Measurements from ENCODE around the gene FAAP100. TPM values are rescaled to one million over a fixed set of nuclear protein-coding genes. Genes with fewer than 3 reads are reported as not detected.
A peak's percentile ranks its signal among the peaks of the same experiment; 100 is the strongest.

Gene FAAP100
- total RNA-seq, 2 donors from 2014 or later = 11.6 to 15.7 TPM

DNA sequence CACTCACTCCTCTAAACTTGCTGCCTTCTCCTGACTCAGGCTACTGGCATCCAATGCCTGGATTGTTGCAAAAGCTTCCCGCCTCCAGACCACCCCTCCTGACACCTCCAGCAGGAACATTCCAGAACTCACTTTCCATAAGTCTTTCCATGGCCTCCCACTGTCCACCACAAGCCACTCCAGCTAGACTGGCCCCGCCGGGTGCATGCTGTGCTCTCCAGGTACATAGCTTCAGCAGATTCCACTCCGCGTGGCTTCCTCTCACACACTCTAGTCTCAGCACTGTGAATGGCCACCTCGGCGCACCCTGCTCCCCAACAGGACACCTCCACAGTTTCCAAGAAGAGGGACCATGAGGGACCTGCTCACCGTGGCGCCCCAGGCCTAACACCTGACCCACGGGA, 25.9 kb upstream of the FAAP100 start:
- no peak for DNase-seq
- intact Hi-C loops (cut with DNase I) = no loop called here
- ATAC-seq = peak in 1 of 2 donors; percentile 11

DNA sequence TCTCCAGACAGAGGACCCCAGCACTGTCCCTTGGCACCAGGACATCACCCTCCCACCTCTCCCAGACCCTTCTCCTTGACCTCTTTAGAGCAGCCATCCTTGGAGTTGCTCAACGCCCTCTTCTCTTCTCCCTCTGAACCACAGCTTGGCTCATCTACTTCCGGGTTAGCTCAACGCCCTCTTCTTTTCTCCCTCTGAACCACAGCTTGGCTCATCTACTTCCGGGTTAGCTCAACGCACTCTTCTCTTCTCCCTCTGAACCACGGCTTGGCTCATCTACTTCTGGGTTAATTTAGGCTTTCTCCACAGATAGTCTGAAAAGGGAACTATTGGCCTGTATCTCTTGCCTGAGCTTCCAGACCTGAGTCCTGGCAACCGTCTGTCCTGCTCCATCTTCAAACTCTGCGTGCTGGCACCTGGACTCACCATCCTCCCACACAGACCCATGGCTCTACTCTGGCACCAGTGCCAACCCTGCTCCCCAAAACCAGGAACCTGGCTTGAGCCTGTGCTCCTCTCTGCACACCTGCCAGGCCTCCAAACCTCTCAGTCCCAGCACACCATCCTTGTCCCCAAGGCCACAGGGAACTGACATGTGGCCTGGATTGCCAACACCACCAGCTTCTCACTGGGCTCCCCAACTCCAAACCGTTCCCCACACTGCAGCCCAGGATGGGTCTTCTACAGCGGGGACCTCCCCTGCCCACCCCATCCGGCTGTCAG, 25.3 kb upstream of the FAAP100 start:
- DNase-seq (no peak), ATAC-seq (peak in 1 of 2 donors; percentile 7)

GRCh38 chr17:81576621-81577277, 24.6 kb upstream of the FAAP100 start:
- intact Hi-C loops (cut with DNase I) = no loop called here
- no peak for DNase-seq
- ATAC-seq = peak in 1 of 2 donors; percentile 55

More for the DNA sequence above, 25.3 kb upstream of the FAAP100 start:
- intact Hi-C loops (cut with DNase I) = no loop called here

- intact Hi-C loops (cut with DNase I) = no loop called here
- no peak for ATAC-seq
Measured at GRCh38 chr17:81575836-81576235, 23.7 kb upstream of the FAAP100 start.

GRCh38 chr17:81574643-81574956, 22.4 kb upstream of the FAAP100 start:
- intact Hi-C loops (cut with DNase I) = no loop called here
- DNase-seq (no peak), ATAC-seq (peak in 1 of 2 donors; percentile 12)

More at GRCh38 chr17:81575836-81576235, 23.7 kb upstream of the FAAP100 start:
- DNase-seq = no peak

DNA sequence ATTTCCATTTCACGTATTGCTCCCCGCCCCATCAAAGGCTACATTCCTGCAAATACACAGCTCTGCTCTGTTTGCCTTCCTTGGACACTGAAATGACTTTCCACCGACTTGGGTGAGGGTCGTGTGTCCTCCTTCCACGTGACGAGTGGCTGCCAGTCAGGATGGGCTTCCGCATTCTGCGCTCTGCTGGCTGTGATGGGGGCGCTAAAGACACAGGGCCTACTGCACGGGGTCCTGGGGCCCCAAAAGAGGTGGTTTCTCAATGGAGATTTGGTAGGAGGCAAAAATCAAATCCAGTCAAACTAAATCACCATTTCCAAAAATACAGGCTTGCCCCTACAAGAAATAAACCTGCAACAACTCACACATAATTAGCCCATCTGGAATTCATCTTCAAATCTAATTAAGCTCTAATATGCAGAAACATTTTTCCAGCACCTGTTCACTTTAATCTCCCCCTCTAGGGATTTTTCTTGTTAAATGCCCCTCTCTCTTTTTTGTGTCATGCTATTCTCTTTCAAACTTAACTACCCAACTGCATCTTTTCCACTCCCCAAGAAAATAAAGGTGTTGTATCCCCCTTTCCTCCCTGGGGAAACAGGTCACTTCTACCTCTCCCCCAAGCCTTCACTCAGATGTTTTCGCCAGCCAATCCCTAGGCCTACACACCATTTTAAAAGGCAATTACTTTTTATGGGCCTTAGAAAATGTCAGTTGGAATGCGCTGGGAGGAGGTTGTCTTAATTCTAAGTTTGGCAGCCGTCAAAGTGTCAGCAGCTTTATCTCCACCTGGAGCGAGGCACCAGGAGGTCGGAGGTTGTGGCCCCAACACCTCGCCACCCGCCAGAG, 21.9 kb upstream of the FAAP100 start:
- intact Hi-C loops (cut with DNase I) = no loop called here
- DNase-seq (no peak), ATAC-seq (peak in 1 of 2 donors; percentile 16)

- ATAC-seq (no peak), DNase-seq (no peak)
- intact Hi-C loops (cut with DNase I) = no loop called here
Measured at GRCh38 chr17:81572563-81573168, 20.5 kb upstream of the FAAP100 start.

GRCh38 chr17:81570964-81571363, 18.8 kb upstream of the FAAP100 start:
- ATAC-seq (no peak), DNase-seq (no peak)
- intact Hi-C loops (cut with DNase I) = no loop called here

DNA sequence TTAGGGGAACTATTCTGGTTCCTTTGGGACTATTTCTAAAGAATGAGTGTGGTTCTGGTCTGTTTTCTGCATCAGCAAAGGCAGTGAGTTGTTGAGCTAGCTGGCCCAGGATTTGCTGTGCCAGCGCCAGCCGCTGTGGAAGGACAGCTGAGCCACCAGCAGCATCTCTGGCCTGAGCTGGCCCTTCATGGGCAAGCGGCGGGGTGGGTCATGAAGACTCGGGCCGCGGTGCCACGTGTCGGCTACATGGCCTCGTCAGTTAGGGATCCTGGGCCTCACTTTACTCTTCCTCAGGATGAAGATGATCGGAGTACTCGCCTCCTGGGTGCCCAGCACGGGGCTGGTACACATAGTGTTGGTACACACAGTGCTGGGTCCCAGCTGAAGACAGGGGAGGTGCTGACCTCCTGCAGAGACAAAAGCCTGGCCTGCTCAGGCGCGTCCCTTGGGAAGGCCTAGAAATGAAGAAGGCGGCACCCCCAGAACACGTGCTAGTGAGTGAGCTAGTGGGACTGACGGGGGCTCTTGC, 17.9 kb upstream of the FAAP100 start:
- DNase-seq = no peak
- intact Hi-C loops (cut with DNase I) = no loop called here
- ATAC-seq = no peak

GRCh38 chr17:81568416-81568815, 16.3 kb upstream of the FAAP100 start:
- no peak for DNase-seq
- intact Hi-C loops (cut with DNase I) = no loop called here
- ATAC-seq = no peak

DNA sequence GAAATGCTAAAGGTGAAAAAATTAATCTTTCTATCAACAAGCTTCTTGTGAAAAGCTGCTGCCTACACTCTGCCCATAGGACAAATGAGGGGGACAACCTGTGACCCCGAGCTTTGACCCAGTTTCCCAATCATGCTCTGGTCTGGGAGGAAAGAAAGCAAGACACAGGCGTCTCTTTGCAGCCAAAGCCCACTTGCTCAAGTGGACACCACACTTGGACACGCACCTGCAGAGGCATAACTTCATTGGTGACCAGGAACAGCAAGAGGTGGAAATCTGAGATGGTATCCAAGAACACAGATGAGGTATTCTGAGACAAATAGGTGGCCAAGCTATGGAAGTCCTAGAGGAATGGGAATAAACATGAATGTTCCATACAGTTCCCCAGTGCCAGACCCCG, 15.0 kb upstream of the FAAP100 start:
- intact Hi-C loops (cut with DNase I) = no loop called here
- DNase-seq (no peak), ATAC-seq (no peak)

- peak; percentile 82 to 91 for ATAC-seq
- intact Hi-C loops (cut with DNase I) = no loop called here
- DNase-seq = peak; percentile 75
Measured at GRCh38 chr17:81566461-81567126, 14.4 kb upstream of the FAAP100 start.

- DNase-seq (no peak), ATAC-seq (no peak)
- intact Hi-C loops (cut with DNase I) = no loop called here
Measured at GRCh38 chr17:81565231-81565630, 13.1 kb upstream of the FAAP100 start.

DNA sequence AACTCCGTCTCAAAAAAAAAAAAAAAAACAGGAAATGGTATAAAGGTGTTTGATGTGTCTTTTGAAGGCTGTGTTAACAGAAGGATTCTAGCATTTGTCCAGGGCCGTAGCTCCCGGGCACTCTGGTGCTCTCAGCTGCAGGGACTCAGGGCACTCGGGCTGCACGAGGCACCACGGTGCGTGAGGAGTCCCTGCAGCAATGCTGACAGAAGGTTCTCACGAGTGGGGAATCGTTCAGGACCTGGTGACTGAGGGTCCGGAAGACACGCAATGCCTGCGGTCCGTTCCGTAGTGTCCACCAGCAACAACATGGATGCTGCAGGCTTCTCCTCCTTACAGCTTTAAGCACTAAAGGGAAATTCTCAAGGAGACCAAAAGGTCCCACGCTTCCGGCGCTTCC, 12.6 kb upstream of the FAAP100 start:
- DNase-seq (no peak), ATAC-seq (no peak)
- intact Hi-C loops (cut with DNase I) = no loop called here

DNA sequence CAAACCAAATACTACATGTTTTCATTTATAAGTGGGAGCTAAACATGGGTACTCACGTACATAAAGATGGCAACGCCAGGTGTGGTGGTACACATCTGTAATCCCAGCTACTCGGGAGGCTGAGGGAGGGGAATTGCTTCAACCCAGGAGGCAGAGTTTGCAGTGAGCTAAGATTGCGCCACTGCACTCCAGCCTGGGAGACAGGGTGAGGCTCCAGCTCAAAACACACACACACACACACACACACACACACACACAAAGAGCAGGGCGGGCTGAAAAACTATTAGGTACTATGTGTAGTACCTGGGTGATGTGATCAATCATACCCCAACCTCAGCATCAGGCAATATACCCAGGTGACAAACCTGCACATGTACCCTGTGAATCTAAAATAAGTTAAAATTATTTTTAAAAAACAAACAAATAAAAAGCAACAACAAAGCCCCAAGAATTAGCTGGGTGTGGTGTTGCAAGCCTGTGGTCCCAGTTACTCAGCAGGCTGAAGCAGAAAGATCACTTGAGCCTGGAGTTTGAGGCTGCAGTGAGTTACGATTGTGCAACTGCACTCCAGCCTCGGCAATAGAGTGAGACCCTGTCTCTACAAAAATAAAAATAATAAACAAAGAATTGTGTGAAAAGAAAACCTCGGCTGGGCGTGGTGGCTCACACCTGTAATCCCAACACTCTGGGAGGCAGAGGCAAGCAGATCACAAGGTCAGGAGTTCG, 11.9 kb upstream of the FAAP100 start:
- ATAC-seq (no peak), DNase-seq (no peak)
- intact Hi-C loops (cut with DNase I) = no loop called here

DNA sequence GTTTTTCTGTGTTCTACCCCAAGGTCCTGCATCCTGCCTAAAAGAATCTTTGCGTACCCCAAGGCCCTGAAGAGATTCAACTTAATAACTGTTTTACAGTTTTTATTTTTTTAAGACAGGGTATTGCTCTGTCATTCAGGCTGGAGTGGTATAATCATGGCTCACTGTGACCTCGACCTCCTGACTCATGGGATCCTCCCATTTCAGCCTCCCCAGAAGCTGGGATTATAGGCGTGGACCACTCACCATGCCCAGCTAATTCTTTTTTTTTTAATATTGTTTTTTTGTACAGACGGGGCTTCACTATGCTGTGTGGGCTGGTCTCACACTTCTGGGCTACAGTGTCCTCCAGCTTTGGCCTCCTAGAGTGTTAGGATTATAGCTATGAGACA, 9.3 kb upstream of the FAAP100 start:
- intact Hi-C loops (cut with DNase I) = no loop called here
- ATAC-seq = no peak
- DNase-seq = no peak

- peak; percentile 39 to 60 for ATAC-seq
- no peak for DNase-seq
- intact Hi-C loops (cut with DNase I) = no loop called here
Measured at GRCh38 chr17:81558941-81559806, 7.0 kb upstream of the FAAP100 start.

GRCh38 chr17:81558115-81558468, 5.9 kb upstream of the FAAP100 start:
- ATAC-seq = no peak
- no peak for DNase-seq
- intact Hi-C loops (cut with DNase I) = no loop called here
